HEK293T (cell line): ENCODE results near the gene AGMO.

Experiments
- CTCF ChIA-PET: fragments of 350-600 bp; formaldehyde crosslinking; extraction: SDS; loops from one replicate; lab custom pipeline; 2021; ENCODE audit warnings: antibody characterized with exemption, inconsistent platforms; lab: Yijun Ruan, JAX
- POLR2A ChIA-PET: fragments of 350-600 bp; formaldehyde crosslinking; extraction: SDS; loops from one replicate; lab custom pipeline; 2020; ENCODE audit warnings: antibody characterized with exemption, inconsistent platforms; lab: Yijun Ruan, JAX
- DNase-seq: peaks from one replicate; pipeline ENCODE4 v3.0.0; 2012; ENCODE audit warnings: mixed read lengths; ENCODE audit errors: extremely low spot score
- ARNT ChIP-seq: fragments of 450-650 bp; IDR thresholded peaks from 2 replicates; pipeline ENCODE4 v1.6.1; 2017; ENCODE audit warnings: mild to moderate bottlenecking
- BHLHE40 ChIP-seq: fragments of 450-650 bp; IDR thresholded peaks from 2 replicates; pipeline ENCODE4 v1.6.1; 2016; ENCODE audit warnings: mild to moderate bottlenecking, moderate library complexity, borderline replicate concordance
- CTBP1 ChIP-seq: fragments of 450-650 bp; IDR thresholded peaks from 2 replicates; pipeline ENCODE4 v1.6.1; 2016; ENCODE audit warnings: borderline replicate concordance
- ELF4 ChIP-seq: fragments of 450-650 bp; IDR thresholded peaks from 2 replicates; pipeline ENCODE4 v1.6.1; 2017; ENCODE audit warnings: antibody characterized with exemption
- FOXA1 ChIP-seq: fragments of 450-650 bp; IDR thresholded peaks from 2 replicates; pipeline ENCODE4 v1.6.1; 2016; ENCODE audit warnings: mild to moderate bottlenecking
- FOXK2 ChIP-seq: fragments of 450-650 bp; IDR thresholded peaks from 2 replicates; pipeline ENCODE4 v1.6.1; 2016; ENCODE audit warnings: mild to moderate bottlenecking
- FOXM1 ChIP-seq: fragments of 450-650 bp; IDR thresholded peaks from 2 replicates; pipeline ENCODE4 v1.6.1; 2017; ENCODE audit warnings: mild to moderate bottlenecking, borderline replicate concordance
- HDGF ChIP-seq: fragments of 450-650 bp; IDR thresholded peaks from 2 replicates; pipeline ENCODE4 v1.6.1; 2017; ENCODE audit warnings: antibody characterized with exemption, borderline replicate concordance
- L3MBTL2 ChIP-seq: fragments of 450-650 bp; conservative IDR thresholded peaks from 2 replicates; pipeline ENCODE4 v1.6.1; 2016; ENCODE audit warnings: mild to moderate bottlenecking
- LEF1 ChIP-seq: fragments of 450-650 bp; IDR thresholded peaks from 2 replicates; pipeline ENCODE4 v1.6.1; 2017; ENCODE audit warnings: mild to moderate bottlenecking, borderline replicate concordance
- NFRKB ChIP-seq: fragments of 450-650 bp; IDR thresholded peaks from 2 replicates; pipeline ENCODE4 v1.6.1; 2016; ENCODE audit warnings: mild to moderate bottlenecking, moderate library complexity
- SP1 ChIP-seq: fragments of 450-650 bp; IDR thresholded peaks from 2 replicates; pipeline ENCODE4 v1.6.1; 2017
- SUZ12 ChIP-seq: fragments of 450-650 bp; IDR thresholded peaks from 2 replicates; pipeline ENCODE4 v1.6.1; 2016; ENCODE audit warnings: mild to moderate bottlenecking
- TARDBP ChIP-seq: fragments of 450-650 bp; IDR thresholded peaks from 2 replicates; pipeline ENCODE4 v1.6.1; 2016
- ZNF384 ChIP-seq: fragments of 450-650 bp; IDR thresholded peaks from 2 replicates; pipeline ENCODE4 v1.6.1; 2016
- TF ChIP-seq, protein P1 (sequence below): fragments of 450-650 bp; IDR thresholded peaks from 2 replicates; pipeline ENCODE4 v1.6.1; 2016

AGMO gene

DNA sequence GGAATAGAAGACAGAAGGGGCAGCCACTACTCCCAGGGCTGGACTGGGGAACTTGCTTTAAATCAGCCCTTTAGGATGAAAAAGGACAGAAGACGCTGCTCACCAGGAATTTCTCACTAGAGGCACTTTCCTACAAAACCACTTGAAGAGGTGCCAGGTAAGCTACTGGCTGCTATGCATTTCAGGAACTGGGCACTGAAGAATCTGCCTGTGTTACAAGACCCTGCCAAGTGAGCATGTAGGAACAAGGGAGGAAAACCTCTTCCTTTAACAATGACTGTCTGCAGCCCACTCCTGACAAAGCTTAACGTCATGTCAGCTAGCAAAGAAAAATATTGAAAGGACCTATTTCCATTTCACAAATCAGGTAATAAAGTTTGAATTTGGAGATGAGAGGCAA lies 5.8 kb upstream of the AGMO start:
- ChIA-PET POLR2A (no interaction called here), CTCF (no interaction called here)
- no peak for DNase-seq
- TF ChIP-seq ELF4, result no peak
- no peak for TF ChIP-seq HDGF
- TF ChIP-seq SP1, result no peak
- TF ChIP-seq CTBP1, result no peak
- TF ChIP-seq FOXA1, result no peak
- no peak for TF ChIP-seq L3MBTL2
- no peak for TF ChIP-seq SUZ12
- TF ChIP-seq, protein P1, sequence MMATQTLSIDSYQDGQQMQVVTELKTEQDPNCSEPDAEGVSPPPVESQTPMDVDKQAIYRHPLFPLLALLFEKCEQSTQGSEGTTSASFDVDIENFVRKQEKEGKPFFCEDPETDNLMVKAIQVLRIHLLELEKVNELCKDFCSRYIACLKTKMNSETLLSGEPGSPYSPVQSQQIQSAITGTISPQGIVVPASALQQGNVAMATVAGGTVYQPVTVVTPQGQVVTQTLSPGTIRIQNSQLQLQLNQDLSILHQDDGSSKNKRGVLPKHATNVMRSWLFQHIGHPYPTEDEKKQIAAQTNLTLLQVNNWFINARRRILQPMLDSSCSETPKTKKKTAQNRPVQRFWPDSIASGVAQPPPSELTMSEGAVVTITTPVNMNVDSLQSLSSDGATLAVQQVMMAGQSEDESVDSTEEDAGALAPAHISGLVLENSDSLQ, result no peak
- no peak for TF ChIP-seq TARDBP
- TF ChIP-seq ARNT, result no peak
- no peak for TF ChIP-seq FOXM1
- TF ChIP-seq ZNF384, result no peak
- no peak for TF ChIP-seq LEF1
- no peak for TF ChIP-seq NFRKB
- no peak for TF ChIP-seq FOXK2
- TF ChIP-seq BHLHE40, result no peak

DNA sequence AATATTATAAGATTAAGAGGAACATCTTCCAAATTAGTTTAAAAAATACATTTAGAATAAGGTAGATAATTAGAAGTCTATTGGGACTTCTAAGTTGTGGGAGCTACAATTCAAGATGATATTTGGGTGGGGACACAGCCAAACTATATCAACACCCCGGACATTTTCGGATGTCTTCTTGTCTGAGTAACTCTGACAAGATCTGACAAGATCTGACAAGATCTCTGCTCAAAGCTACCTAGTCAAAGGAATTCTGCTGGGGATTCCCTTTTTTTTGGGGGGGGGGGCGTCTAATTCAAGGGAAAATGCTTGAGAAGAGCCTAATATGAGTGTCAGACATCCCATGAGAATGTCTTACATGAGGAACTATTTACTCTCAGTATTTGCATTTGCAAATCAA lies 5.2 kb upstream of the AGMO start:
- ChIA-PET CTCF (no interaction called here), POLR2A (no interaction called here)
- TF ChIP-seq FOXA1 (no peak), ELF4 (no peak), ARNT (no peak), FOXK2 (no peak), L3MBTL2 (no peak), TARDBP (no peak), FOXM1 (no peak), ZNF384 (no peak)
- no peak for DNase-seq

DNA sequence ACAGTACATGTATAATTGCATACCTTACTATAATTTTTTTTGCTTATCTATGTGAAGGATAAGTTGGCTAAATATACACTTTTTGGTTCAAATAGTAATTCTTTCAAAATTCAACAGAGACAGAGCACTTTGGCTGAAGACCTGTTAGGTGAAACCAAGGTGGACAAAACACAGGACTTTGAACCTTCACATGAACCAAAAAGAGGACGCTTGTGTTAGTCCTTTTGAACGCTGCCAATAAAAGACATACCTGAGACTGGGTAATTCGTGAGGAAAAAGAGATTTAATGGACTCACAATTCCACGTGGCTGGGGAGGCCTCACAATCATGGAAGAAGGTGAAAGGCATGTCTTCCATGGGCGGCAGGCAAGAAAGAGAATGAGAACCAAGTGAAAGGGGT lies 4.7 kb upstream of the AGMO start:
- TF ChIP-seq SP1 (no peak), NFRKB (no peak), FOXM1 (no peak), FOXK2 (no peak), ZNF384 (no peak), SUZ12 (no peak), CTBP1 (no peak), BHLHE40 (no peak)
- TF ChIP-seq, protein P1, result no peak
- ChIA-PET CTCF (no interaction called here), POLR2A (no interaction called here)
- DNase-seq, result no peak

DNA sequence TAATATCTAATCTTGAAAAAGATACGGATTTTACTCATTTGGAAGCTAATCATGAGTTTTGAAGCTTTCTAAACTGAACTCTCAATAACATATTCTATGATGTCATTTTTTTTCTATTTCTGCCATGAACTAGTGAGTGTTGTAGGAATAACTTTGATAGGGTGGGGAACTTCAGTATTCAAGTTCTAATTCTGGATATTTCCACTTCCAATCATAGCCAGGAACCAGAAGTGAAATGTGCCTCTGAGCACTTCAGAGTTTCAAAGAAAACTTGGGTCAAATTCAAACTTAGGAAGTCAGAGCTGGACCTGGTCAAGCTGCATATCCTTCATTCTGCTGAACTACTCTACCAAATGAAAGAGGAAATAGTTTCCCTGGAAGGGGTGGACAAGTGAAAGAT lies 847 bp downstream of the AGMO start:
- DNase-seq, result no peak
- TF ChIP-seq, protein P1, result no peak
- no peak for TF ChIP-seq CTBP1
- no peak for TF ChIP-seq FOXM1
- no peak for TF ChIP-seq SUZ12
- no peak for TF ChIP-seq NFRKB
- no peak for TF ChIP-seq ELF4
- ChIA-PET POLR2A (no interaction called here), CTCF (interaction anchor here (0.7 kb wide), 1 partner anchor 164 kb away, joined by 3 read pairs; no protein-coding TSS in a partner anchor)

DNA sequence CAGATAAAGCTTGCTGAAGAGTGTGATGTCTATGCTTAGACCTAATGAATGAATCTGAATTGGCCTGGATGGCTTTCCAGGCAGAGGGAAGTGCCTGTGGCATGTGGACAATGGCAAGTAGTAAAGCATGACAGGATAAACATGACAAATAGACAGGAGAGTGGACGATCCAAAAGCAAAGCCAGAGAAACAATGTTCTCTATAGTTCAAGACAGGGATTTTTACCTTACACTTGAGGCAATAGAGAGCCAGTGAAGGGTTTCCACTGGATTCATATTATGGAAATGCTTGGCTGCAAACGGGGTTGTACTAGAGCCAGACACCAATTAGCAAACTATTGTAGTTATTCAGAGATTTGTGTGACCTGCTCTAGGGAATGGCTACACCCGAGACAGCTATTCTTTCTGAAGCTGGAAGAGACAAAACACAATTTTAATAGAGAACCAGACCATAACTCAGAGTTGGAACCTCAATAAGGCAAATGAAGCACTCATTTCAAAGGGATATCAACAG lies 2.3 kb downstream of the AGMO start:
- CTCF ChIA-PET, result interaction anchor here (0.5 kb wide), 1 partner anchor 67 kb away, joined by 5 read pairs; no protein-coding TSS in a partner anchor
- DNase-seq, result no peak
- TF ChIP-seq CTBP1, result no peak
- TF ChIP-seq, protein P1, result no peak
- TF ChIP-seq BHLHE40, result no peak
- TF ChIP-seq FOXM1, result no peak
- no peak for TF ChIP-seq ZNF384
- TF ChIP-seq L3MBTL2, result no peak
- no peak for TF ChIP-seq SUZ12
- no peak for TF ChIP-seq TARDBP
- POLR2A ChIA-PET, result no interaction called here

DNA sequence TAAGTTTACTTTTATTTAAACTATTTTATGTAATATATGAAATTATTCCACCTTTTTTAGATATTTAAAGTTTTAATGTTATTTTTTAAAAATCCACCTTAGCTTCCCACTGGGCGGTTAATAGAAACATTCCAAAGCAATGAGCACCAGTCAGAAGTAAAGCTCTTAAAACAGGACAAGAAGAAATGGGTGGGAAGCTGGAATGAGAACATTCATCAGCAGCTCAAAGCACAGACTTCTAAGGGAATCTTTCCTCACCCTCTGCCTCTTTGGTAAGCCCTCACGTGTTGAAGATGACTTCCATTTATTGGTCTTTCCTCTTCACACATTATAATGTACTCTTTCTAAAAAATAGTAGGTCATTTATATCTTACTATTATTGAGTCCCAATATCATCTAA lies 3.1 kb downstream of the AGMO start:
- POLR2A ChIA-PET, result no interaction called here
- TF ChIP-seq FOXM1 (no peak), ARNT (no peak), FOXA1 (no peak), FOXK2 (no peak), L3MBTL2 (no peak), CTBP1 (no peak), TARDBP (no peak), NFRKB (no peak), LEF1 (no peak), ZNF384 (no peak), SP1 (no peak), BHLHE40 (no peak), SUZ12 (no peak)
- TF ChIP-seq, protein P1, result no peak

More for the DNA sequence above, 3.1 kb downstream of the AGMO start:
- CTCF ChIA-PET, result interaction anchor here (0.5 kb wide), 1 partner anchor 66 kb away, joined by 5 read pairs; no protein-coding TSS in a partner anchor
- DNase-seq, result no peak
